Heart left ventricle (tissue), 16 donors: ENCODE data around the gene TTC7B. TPM values are rescaled to one million over a fixed set of nuclear protein-coding genes. Genes with fewer than 3 reads are reported as not detected.

Experiments
- ATAC-seq, 4 donors: fragments of 200-7000 bp; cut with Tn5 transposase; one replicate each; pipeline ENCODE4 v1.9.1; 2020 to 2022; ENCODE audit warnings: moderate library complexity in 4 of 4, mild to moderate bottlenecking in 3 of 4, moderate number of reproducible peaks in 1 of 4
- DNase-seq, 5 donors: peaks; one replicate each; pipeline ENCODE4 v3.0.0-alpha.2; 2020
- H3K27ac ChIP-seq, 12 donors: fragments of 200-600 bp; sonication (generic) in 4 of 12; one replicate each; pipeline versions ENCODE4 v1.5.0 to v1.8.0; 2016 to 2022; ENCODE audit warnings: mild to moderate bottlenecking in 2 of 12
- H3K27me3 ChIP-seq, 9 donors: fragments of 200-600 bp; sonication (generic) in 2 of 9; one replicate each; pipeline versions ENCODE4 v1.5.1 to v1.8.0; 2016 to 2022; ENCODE audit warnings: mild to moderate bottlenecking in 3 of 9
- H3K36me3 ChIP-seq, 9 donors: fragments of 200-600 bp; sonication (generic) in 2 of 9; one replicate each; pipeline versions ENCODE4 v1.5.0 to v1.8.0; 2018 to 2022; ENCODE audit warnings: mild to moderate bottlenecking in 2 of 9
- H3K4me1 ChIP-seq, 12 donors: fragments of 200-600 bp; sonication (generic) in 4 of 12; one replicate each; pipeline versions ENCODE4 v1.5.0 to v1.8.0; 2016 to 2022; ENCODE audit warnings: mild to moderate bottlenecking in 3 of 12
- H3K4me3 ChIP-seq, 12 donors: fragments of 200-600 bp; sonication (generic) in 4 of 12; one replicate each; pipeline versions ENCODE4 v1.5.0 to v1.8.0; 2017 to 2022; ENCODE audit warnings: mild to moderate bottlenecking in 9 of 12, moderate library complexity in 4 of 12
- H3K9me3 ChIP-seq, 12 donors: fragments of 200-600 bp; sonication (generic) in 4 of 12; one replicate each; pipeline versions ENCODE4 v1.5.0 to v1.8.0; 2016 to 2022; ENCODE audit warnings: mild to moderate bottlenecking in 1 of 12
- POLR2A ChIP-seq, 2 donors: fragments of 450-650 bp; IDR thresholded peaks; one replicate each; pipeline ENCODE4 v1.6.1; 2017; ENCODE audit warnings: antibody characterized with exemption in 2 of 2, mild to moderate bottlenecking in 2 of 2, moderate library complexity in 2 of 2
- whole genome bisulfite sequencing, 4 donors: extraction: QIAGEN DNeasy Blood & Tissue Kit in 2 of 4; methylation state at CpG; one replicate each; pipeline versions ENCODE4 v1.1.5 to v1.1.7; 2013 to 2018; 5-methylcytosine and 5-hydroxymethylcytosine counted together
- intact Hi-C, 10 donors: fragments of 100-400 bp; cut with DNase I; formaldehyde crosslinking; loops; one replicate each; pipeline versions ENCODE4 v1.11.1 to v1.14.2; 2022
- polyA plus RNA-seq, 2 donors: library from polyadenylated mRNA; stranded (reverse); fragments of 200-250 nt; gene quantifications; one replicate each; pipeline ENCODE4 v1.2.3, GENCODE V29; 2013
- total RNA-seq, 9 donors: library from RNA; depleted of rRNA in 2 of 9; stranded (reverse); fragments of >200 nt in 2 of 9; fragmentation: NEBNext Ultra II Directional in 3 of 9; extraction: Animal tissue kit (Norgen Biotek cat#: 25700) in 3 of 9; gene quantifications; one replicate each; pipeline versions ENCODE4 v1.1.0 to v1.2.4, GENCODE V29; 2016 to 2023
- TF ChIP-seq, protein P1 (sequence below), 12 donors: fragments of 200-600 bp; sonication (generic) in 4 of 12; IDR thresholded peaks; one replicate each; pipeline versions ENCODE4 v1.5.0 to v1.8.0; 2018 to 2022; ENCODE audit warnings: antibody characterized with exemption in 12 of 12, mild to moderate bottlenecking in 5 of 12
- donor health status: ischemic (EF 13 %, LVEDD 7.1; RV severe dilation, severe dysfunction).
- donor health status: healthy with polysubstance abuse.
- donor health status: DM: no; HTN: yes; CAD: no.
- donor health status: DM: no; HTN: no; CAD: no.
- donor health status: ischemic (EF 25% LVEDD 6.9; RV normal size, moderate dysfunction).
- donor health status: ischemic (EF 25% LVEDD 5.7; RV mildly dilated, moderate dysfunction).
- donor health status: healthy.
- donor health status: DM: yes; HTN: yes; CAD: no.
- donor health status: ischemic (EF 35%, LVEDD 5.7; RV mildly dilated, moderate dysfunction).
- donor health status: nonischemic (EF 11% LVEDD 7.7; RV severe dilation, severe dysfunction).
- donor health status: DM: yes; HTN: yes; CAD: no.
- donor health status: PGD.
- donor health status: ischemic (EF 29% LVEDD 5.4; RV normal size, mild dysfunction).
- donor health status: nonischemic (EF 23%, LVEDD 6.1; RV moderate dilation, normal function).

The TTC7B gene
- total and polyA plus RNA-seq, 11 donors, result 20.3 to 76.1 (median 62.6) TPM

GRCh38 chr14:90820958-90821357 lies 4.7 kb upstream of the TTC7B start:
- DNase-seq (peak in 1 of 5 donors; percentile 64), ATAC-seq (no peak)
- TF ChIP-seq POLR2A (IDR thresholded peaks at IDR 0.05), result no peak
- TF ChIP-seq, protein P1, sequence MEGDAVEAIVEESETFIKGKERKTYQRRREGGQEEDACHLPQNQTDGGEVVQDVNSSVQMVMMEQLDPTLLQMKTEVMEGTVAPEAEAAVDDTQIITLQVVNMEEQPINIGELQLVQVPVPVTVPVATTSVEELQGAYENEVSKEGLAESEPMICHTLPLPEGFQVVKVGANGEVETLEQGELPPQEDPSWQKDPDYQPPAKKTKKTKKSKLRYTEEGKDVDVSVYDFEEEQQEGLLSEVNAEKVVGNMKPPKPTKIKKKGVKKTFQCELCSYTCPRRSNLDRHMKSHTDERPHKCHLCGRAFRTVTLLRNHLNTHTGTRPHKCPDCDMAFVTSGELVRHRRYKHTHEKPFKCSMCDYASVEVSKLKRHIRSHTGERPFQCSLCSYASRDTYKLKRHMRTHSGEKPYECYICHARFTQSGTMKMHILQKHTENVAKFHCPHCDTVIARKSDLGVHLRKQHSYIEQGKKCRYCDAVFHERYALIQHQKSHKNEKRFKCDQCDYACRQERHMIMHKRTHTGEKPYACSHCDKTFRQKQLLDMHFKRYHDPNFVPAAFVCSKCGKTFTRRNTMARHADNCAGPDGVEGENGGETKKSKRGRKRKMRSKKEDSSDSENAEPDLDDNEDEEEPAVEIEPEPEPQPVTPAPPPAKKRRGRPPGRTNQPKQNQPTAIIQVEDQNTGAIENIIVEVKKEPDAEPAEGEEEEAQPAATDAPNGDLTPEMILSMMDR (IDR thresholded peaks at IDR 0.05), result no peak
- H3K27me3 ChIP-seq, result no peaks in the 10 kb centered on the region
- 64 to 77% (median 71%) methylated on average over 8 to 11 of the region's 11 CpGs for WGBS, 4 donors
- peaks cover 0 to 23% (median 9%) of the 10 kb centered on the region in 12 donors for H3K9me3 ChIP-seq
- H3K4me3 ChIP-seq, result no peak overlapping the region
- H3K27ac ChIP-seq, result no peak overlapping the region
- intact Hi-C loops, result loop anchor here in 1 of 10 donors (5.0 kb wide), 1 partner anchor 519 kb away; no protein-coding TSS in a partner anchor
- no peaks in the 10 kb centered on the region for H3K36me3 ChIP-seq
- H3K4me1 ChIP-seq, result peaks cover 0 to 4% (median 0%) of the 10 kb centered on the region in 12 donors

DNA sequence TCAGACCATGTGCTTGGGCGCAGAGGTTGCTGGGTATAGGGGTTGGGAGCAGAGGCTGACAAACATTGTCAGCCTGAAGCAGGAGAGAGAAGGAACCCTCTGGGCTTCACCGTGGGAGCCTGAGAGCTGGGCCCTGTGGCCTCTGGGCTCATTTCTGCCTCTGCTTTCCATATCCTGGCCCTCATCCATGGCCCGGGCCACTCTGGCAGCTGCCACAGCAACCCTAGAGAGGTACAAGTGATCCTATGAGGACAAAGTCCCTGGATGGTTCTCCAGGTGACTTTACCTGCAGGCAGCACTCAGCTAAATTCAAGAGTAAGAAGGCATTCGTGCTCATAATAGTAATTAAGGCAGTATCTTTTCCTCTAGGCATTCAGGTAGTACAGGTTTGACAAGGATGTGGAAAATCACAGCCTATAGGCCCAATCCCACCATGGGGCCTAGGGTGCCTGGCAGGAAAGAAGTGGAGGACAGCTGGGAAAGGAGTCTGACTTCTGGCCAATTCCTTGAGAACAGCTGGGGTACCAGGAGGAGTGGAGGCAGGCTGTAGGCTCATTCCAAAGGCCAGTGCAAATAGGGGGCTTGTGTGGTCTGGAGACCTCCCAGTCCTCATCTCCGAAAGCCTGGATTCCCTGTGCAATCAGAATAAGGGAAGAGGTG lies 3.6 kb upstream of the TTC7B start:
- no peaks in the 10 kb centered on the region for H3K36me3 ChIP-seq
- TF ChIP-seq, protein P1 (IDR thresholded peaks at IDR 0.05), result no peak
- intact Hi-C loops, result loop anchor here in 4 of 10 donors (5.0 to 10.0 kb wide), 4 partner anchors 55 to 518 kb away; no protein-coding TSS in a partner anchor
- no peak overlapping the region for H3K27ac ChIP-seq
- H3K4me1 ChIP-seq, result peaks cover 0 to 13% (median 4%) of the 10 kb centered on the region in 12 donors
- ATAC-seq, result no peak
- DNase-seq, result peak in 1 of 5 donors; percentile 13
- H3K4me3 ChIP-seq, result no peak overlapping the region
- 84 to 91% (median 90%) methylated on average over 5 of the region's 5 CpGs for WGBS, 4 donors
- H3K27me3 ChIP-seq, result no peaks in the 10 kb centered on the region
- peaks cover 0 to 22% (median 9%) of the 10 kb centered on the region in 12 donors for H3K9me3 ChIP-seq

DNA sequence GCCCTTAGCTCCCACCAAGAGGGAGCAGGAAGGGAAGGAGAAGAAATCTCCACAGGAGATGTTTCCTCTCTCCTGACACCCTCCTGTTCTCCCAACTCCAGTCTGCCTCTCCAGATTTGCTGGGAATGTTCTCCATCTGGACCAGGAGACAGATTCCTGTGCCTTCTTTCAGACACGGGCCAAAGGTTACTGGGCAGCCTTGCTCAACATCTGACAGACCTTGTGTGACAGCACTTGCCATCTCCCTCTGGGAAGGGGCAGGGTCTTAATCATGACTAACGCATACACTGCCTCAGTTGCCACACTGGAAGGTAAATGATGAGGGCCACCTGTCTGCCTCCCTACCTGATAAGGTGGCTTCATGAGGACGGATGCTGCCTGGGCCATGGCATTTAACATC lies 2.5 kb upstream of the TTC7B start:
- Histone ChIP-seq H3K36me3 (no peaks in the 10 kb centered on the region), H3K4me1 (peaks cover 0 to 23% (median 13%) of the 10 kb centered on the region in 12 donors), H3K27me3 (no peaks in the 10 kb centered on the region), H3K4me3 (no peak overlapping the region), H3K27ac (no peak overlapping the region), H3K9me3 (peaks cover 0 to 12% (median 5%) of the 10 kb centered on the region in 12 donors)
- intact Hi-C loops, result loop anchor here in 4 of 10 donors (5.0 to 10.0 kb wide), 3 partner anchors 54 to 96 kb away; no protein-coding TSS in a partner anchor
- ATAC-seq (no peak), DNase-seq (no peak)
- 73 to 88% (median 84%) methylated on average over 2 to 3 of the region's 3 CpGs for WGBS, 4 donors
- TF ChIP-seq POLR2A (IDR thresholded peaks at IDR 0.05), result no peak
- TF ChIP-seq, protein P1 (IDR thresholded peaks at IDR 0.05), result no peak

DNA sequence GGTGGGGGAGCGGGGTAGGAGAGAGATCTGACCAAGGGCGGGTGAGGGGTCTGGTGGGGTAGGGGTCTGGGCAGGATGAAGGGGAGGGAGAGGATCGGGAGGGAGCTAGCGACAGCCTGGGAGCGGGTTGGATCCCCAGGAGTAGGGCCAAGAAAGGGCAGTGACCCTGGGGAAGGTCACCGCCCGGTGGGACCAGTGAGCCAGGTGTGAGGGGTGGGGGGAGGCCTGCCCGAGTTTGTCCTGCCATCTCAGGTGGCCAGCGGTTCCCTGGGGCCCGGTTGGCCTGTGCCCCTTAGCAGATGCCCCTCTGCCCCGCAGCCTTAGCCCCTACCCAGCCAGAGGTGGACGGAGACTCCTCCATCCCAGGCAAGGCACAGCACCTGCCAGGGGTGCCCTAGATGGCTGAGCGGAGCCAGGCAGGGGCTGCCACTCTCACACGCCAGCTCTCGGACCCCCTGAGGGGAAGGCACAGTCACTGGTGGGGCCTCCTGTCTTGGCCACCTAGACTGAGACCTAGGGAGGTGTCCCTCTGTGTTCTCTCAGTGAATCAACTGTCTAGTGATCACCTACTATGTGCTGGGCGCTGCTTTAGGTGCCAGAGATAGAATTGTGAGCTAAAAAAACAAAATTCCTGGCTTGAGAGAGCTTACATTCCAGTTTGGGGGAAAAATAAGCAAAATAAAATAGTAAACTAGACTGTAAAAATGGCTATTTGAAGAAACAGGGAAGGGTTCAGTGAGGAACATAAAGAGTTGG lies 629 bp upstream of the TTC7B start:
- H3K36me3 ChIP-seq, result no peaks in the 10 kb centered on the region
- no peaks in the 10 kb centered on the region for H3K27me3 ChIP-seq
- no peaks in the 10 kb centered on the region for H3K9me3 ChIP-seq
- peak overlapping the region in 8 of 12 donors; percentile 11 to 87 (median 31) for H3K4me3 ChIP-seq
- TF ChIP-seq, protein P1 (IDR thresholded peaks at IDR 0.05), result peak in 6 of 12 donors; percentile 2 to 29 (median 10)
- TF ChIP-seq POLR2A (IDR thresholded peaks at IDR 0.05), result no peak
- peak overlapping the region in 2 of 12 donors; percentile 24 to 60 for H3K27ac ChIP-seq
- peak in 1 of 5 donors; percentile 61 for DNase-seq
- H3K4me1 ChIP-seq, result peaks cover 0 to 30% (median 13%) of the 10 kb centered on the region in 12 donors
- intact Hi-C loops, result loop anchor here in 5 of 10 donors (2.0 to 10.0 kb wide), 4 partner anchors 52 to 95 kb away; no protein-coding TSS in a partner anchor
- 36 to 48% (median 44%) methylated on average over 11 to 16 of the region's 16 CpGs for WGBS, 4 donors
- peak in 3 of 4 donors; percentile 7 to 29 (median 22) for ATAC-seq
